GM13976 (cell line): ENCODE results near the gene GCGR.
"Not testable (repeated sequence)": the region's sequence is repeated elsewhere in the genome, so short reads cannot be mapped to it uniquely, and the experiment has no call there.

Source experiments
- DNase-seq: peaks from one replicate; pipeline ENCODE4 v3.0.0; 2012; ENCODE audit warnings: low spot score
- CTCF ChIP-seq: IDR thresholded peaks from 2 replicates; pipeline ENCODE4 v1.5.1; 2012; ENCODE audit warnings: borderline replicate concordance, mild to moderate bottlenecking; ENCODE audit not compliant: insufficient read depth; ENCODE audit errors: extremely low read depth, missing control alignments, control extremely low read depth
- in situ Hi-C: fragments of 300-500 bp; cut with MboI; formaldehyde crosslinking; loops from one replicate; pipeline ENCODE4 v1.12.0; 2022; ENCODE audit warnings: low sequenced_read_pairs, mixed read lengths, inconsistent platforms; ENCODE audit not compliant: unreplicated experiment

The GCGR gene

GRCh38 chr17:81839301-81839700 lies 35.4 kb downstream of the GCGR start:
- in situ Hi-C loops = no loop called here

GRCh38 chr17:81840059-81840458 lies 36.1 kb downstream of the GCGR start:
- DNase-seq, in situ Hi-C loops: not testable (repeated sequence)

More at GRCh38 chr17:81839301-81839700, 35.4 kb downstream of the GCGR start:
- TF ChIP-seq CTCF = no peak
- DNase-seq = no peak

DNA sequence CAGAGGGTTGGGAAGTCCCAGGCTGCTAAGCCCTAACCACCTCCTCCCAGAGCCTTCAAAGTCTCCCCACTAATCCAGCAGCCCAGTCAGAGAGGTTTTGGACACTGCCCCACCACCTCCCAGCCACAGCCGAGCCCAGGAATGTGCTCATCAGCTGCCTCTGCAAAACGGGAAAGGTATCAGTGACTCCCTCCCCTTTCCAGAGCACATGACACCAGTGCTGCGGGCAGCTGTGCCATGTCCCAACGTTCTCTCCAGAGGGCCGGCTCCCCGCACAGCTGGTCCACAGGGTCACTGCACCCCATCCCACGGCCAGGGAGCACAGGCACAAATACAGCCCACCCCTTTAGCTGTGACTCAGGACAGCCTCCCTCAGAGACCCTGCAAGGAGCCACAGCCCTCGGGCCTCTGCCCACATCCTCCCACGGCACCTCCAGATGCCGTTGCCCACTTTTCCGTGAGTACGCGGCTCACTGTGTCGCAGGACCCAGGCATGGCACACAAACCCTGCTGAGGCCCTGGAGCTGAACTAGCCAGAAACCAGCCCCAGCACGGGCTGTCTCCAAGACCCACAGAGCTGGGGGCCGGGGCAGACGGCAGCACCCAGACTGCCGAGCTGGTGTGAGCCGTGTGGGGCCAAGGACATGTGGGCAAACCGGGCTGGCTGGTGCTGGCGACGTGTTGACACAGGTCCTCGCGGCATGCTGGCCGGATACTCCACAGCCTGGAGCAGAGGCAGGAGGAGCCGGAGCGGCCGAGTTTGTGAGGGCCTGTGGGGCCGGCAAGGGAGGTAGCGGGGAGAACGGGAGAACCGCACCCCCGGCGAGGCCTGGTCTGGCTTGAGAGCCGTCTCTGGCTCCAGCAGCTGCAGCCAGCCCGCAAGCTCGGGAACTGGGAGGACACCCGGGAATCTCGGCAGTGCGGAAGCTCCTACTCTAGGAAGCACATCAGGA lies 37.2 kb downstream of the GCGR start:
- in situ Hi-C loops = no loop called here
- no peak for TF ChIP-seq CTCF
- DNase-seq = no peak

- TF ChIP-seq CTCF = no peak
- in situ Hi-C loops = no loop called here
- no peak for DNase-seq
Observed at GRCh38 chr17:81841866-81842265, 37.9 kb downstream of the GCGR start.

DNA sequence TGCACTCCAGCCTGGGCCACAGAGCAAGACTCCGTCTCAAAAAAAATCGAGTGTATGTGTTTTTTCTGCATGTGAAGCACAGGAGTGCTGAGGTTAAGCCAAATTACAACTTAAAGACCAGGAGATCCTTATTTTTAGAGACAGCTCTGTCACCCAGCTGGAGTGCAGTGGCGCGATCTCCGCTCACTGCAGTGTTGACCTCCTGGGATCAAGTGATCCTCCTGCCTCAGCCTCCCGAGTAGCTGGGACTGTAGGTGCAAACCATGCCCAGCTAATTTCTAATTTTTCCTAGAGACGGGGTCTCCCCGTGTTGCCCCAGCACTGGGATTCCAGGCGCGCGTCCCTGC lies 38.4 kb downstream of the GCGR start:
- TF ChIP-seq CTCF = no peak
- in situ Hi-C loops = no loop called here

DNA sequence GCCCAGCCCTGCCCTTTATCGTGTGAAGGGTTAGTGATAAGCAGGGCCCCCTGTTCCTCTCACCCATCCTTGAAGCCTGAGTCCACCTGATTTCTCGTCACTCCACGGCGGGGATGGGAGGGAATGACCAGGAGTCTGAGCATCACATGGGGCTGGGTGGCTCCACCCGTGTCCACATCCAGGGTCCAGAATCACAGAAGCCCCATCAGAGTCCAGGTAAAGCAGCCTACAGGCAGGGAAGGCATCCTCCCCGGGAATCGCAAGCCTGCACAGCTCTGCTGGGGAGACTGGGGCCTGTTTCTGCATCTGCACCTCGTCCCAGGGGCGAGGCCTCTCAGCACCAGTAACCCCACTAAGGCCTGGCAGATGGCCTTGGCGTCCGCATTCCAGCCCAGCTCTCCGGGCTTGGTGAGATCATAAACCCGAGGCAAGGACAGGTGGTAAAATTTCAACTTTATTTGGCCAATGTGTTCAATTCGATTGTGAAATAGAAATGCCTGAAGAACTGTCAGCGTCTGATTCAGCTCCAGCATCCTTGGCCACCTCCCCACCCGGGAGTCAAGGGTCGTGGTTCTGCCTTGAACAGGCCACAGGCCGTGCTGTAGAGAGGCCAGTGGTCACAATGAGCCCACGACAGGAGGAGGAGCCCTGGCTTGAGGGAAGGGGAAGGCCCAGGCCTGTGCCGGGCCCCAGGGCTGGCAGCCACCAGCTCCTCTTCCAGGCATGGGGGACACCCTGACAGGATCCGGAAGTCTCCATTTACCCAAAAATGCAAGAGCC lies 39.0 kb downstream of the GCGR start:
- in situ Hi-C loops = no loop called here
- no peak for DNase-seq
- no peak for TF ChIP-seq CTCF

More for the DNA sequence above, 38.4 kb downstream of the GCGR start:
- DNase-seq = no peak
